ENCODE measurements around the gene HSD3B1.

The HSD3B1 gene

GRCh38 chr1:119477710-119478109 is 29.3 kb upstream of the HSD3B1 start:
- H3K36me3 ChIP-seq (ENCODE audit: insufficient read depth, low read length), result no peaks in the 10 kb centered on the region
- H3K9me3 ChIP-seq (ENCODE audit: low read length), result no peaks in the 10 kb centered on the region
- H3K27me3 ChIP-seq (ENCODE audit: insufficient read depth, low read length), result no peaks in the 10 kb centered on the region
- H2AFZ ChIP-seq (ENCODE audit: low read depth, low read length), result no peak overlapping the region
- no peak overlapping the region for H3K4me3 ChIP-seq (ENCODE audit: low read length)
- H3K4me1 ChIP-seq (ENCODE audit: insufficient read depth, low read length), result no peaks in the 10 kb centered on the region

GRCh38 chr1:119480175-119480574 is 26.8 kb upstream of the HSD3B1 start:
- H3K4me1 ChIP-seq (ENCODE audit: insufficient read depth, low read length), result no peaks in the 10 kb centered on the region
- no peak overlapping the region for H2AFZ ChIP-seq (ENCODE audit: low read depth, low read length)
- no peaks in the 10 kb centered on the region for H3K9me3 ChIP-seq (ENCODE audit: low read length)
- no peaks in the 10 kb centered on the region for H3K36me3 ChIP-seq (ENCODE audit: insufficient read depth, low read length)
- no peaks in the 10 kb centered on the region for H3K27me3 ChIP-seq (ENCODE audit: insufficient read depth, low read length)
- H3K4me3 ChIP-seq (ENCODE audit: low read length), result no peak overlapping the region

GRCh38 chr1:119481951-119482350 is 25.1 kb upstream of the HSD3B1 start:
- Histone ChIP-seq H3K4me3 (ENCODE audit: low read length) (no peak overlapping the region), H3K9me3 (ENCODE audit: low read length) (no peaks in the 10 kb centered on the region), H3K36me3 (ENCODE audit: insufficient read depth, low read length) (no peaks in the 10 kb centered on the region), H2AFZ (ENCODE audit: low read depth, low read length) (no peak overlapping the region), H3K4me1 (ENCODE audit: insufficient read depth, low read length) (no peaks in the 10 kb centered on the region), H3K27me3 (ENCODE audit: insufficient read depth, low read length) (no peaks in the 10 kb centered on the region)

GRCh38 chr1:119482517-119483425 is 24.2 kb upstream of the HSD3B1 start:
- no peak overlapping the region for H2AFZ ChIP-seq (ENCODE audit: low read depth, low read length)
- H3K27me3 ChIP-seq (ENCODE audit: insufficient read depth, low read length), result no peaks in the 10 kb centered on the region
- no peak overlapping the region for H3K4me3 ChIP-seq (ENCODE audit: low read length)
- no peaks in the 10 kb centered on the region for H3K4me1 ChIP-seq (ENCODE audit: insufficient read depth, low read length)
- H3K36me3 ChIP-seq (ENCODE audit: insufficient read depth, low read length), result no peaks in the 10 kb centered on the region
- H3K9me3 ChIP-seq (ENCODE audit: low read length), result no peaks in the 10 kb centered on the region

GRCh38 chr1:119483441-119484200 is 23.4 kb upstream of the HSD3B1 start:
- H3K4me3 ChIP-seq (ENCODE audit: low read length), result no peak overlapping the region
- no peak overlapping the region for H2AFZ ChIP-seq (ENCODE audit: low read depth, low read length)
- H3K36me3 ChIP-seq (ENCODE audit: insufficient read depth, low read length), result no peaks in the 10 kb centered on the region
- no peaks in the 10 kb centered on the region for H3K27me3 ChIP-seq (ENCODE audit: insufficient read depth, low read length)
- no peaks in the 10 kb centered on the region for H3K4me1 ChIP-seq (ENCODE audit: insufficient read depth, low read length)
- H3K9me3 ChIP-seq (ENCODE audit: low read length), result no peaks in the 10 kb centered on the region

GRCh38 chr1:119485201-119485600 is 21.8 kb upstream of the HSD3B1 start:
- no peak overlapping the region for H2AFZ ChIP-seq (ENCODE audit: low read depth, low read length)
- no peaks in the 10 kb centered on the region for H3K27me3 ChIP-seq (ENCODE audit: insufficient read depth, low read length)
- H3K36me3 ChIP-seq (ENCODE audit: insufficient read depth, low read length), result no peaks in the 10 kb centered on the region
- H3K4me1 ChIP-seq (ENCODE audit: insufficient read depth, low read length), result no peaks in the 10 kb centered on the region
- no peak overlapping the region for H3K4me3 ChIP-seq (ENCODE audit: low read length)
- no peaks in the 10 kb centered on the region for H3K9me3 ChIP-seq (ENCODE audit: low read length)

GRCh38 chr1:119488216-119488615 is 18.8 kb upstream of the HSD3B1 start:
- H3K27me3 ChIP-seq (ENCODE audit: insufficient read depth, low read length), result no peaks in the 10 kb centered on the region
- no peaks in the 10 kb centered on the region for H3K36me3 ChIP-seq (ENCODE audit: insufficient read depth, low read length)
- H3K4me3 ChIP-seq (ENCODE audit: low read length), result no peak overlapping the region
- H3K9me3 ChIP-seq (ENCODE audit: low read length), result no peaks in the 10 kb centered on the region
- no peaks in the 10 kb centered on the region for H3K4me1 ChIP-seq (ENCODE audit: insufficient read depth, low read length)
- H2AFZ ChIP-seq (ENCODE audit: low read depth, low read length), result no peak overlapping the region

GRCh38 chr1:119489201-119489600 is 17.8 kb upstream of the HSD3B1 start:
- no peaks in the 10 kb centered on the region for H3K4me1 ChIP-seq (ENCODE audit: insufficient read depth, low read length)
- H3K4me3 ChIP-seq (ENCODE audit: low read length), result no peak overlapping the region

GRCh38 chr1:119490925-119491324 is 16.1 kb upstream of the HSD3B1 start:
- H2AFZ ChIP-seq (ENCODE audit: low read depth, low read length), result no peak overlapping the region
- no peaks in the 10 kb centered on the region for H3K27me3 ChIP-seq (ENCODE audit: insufficient read depth, low read length)
- no peak overlapping the region for H3K4me3 ChIP-seq (ENCODE audit: low read length)
- no peaks in the 10 kb centered on the region for H3K9me3 ChIP-seq (ENCODE audit: low read length)
- no peaks in the 10 kb centered on the region for H3K36me3 ChIP-seq (ENCODE audit: insufficient read depth, low read length)
- no peaks in the 10 kb centered on the region for H3K4me1 ChIP-seq (ENCODE audit: insufficient read depth, low read length)

More at GRCh38 chr1:119489201-119489600, 17.8 kb upstream of the HSD3B1 start:
- H3K36me3 ChIP-seq (ENCODE audit: insufficient read depth, low read length), result no peaks in the 10 kb centered on the region
- H3K9me3 ChIP-seq (ENCODE audit: low read length), result no peaks in the 10 kb centered on the region
- no peaks in the 10 kb centered on the region for H3K27me3 ChIP-seq (ENCODE audit: insufficient read depth, low read length)
- no peak overlapping the region for H2AFZ ChIP-seq (ENCODE audit: low read depth, low read length)

GRCh38 chr1:119492763-119493162 is 14.2 kb upstream of the HSD3B1 start:
- Histone ChIP-seq H3K4me1 (ENCODE audit: insufficient read depth, low read length) (no peaks in the 10 kb centered on the region), H3K9me3 (ENCODE audit: low read length) (no peaks in the 10 kb centered on the region), H3K27me3 (ENCODE audit: insufficient read depth, low read length) (no peaks in the 10 kb centered on the region), H3K36me3 (ENCODE audit: insufficient read depth, low read length) (no peaks in the 10 kb centered on the region), H3K4me3 (ENCODE audit: low read length) (no peak overlapping the region), H2AFZ (ENCODE audit: low read depth, low read length) (no peak overlapping the region)

GRCh38 chr1:119504831-119505230 is 2.2 kb upstream of the HSD3B1 start:
- Histone ChIP-seq H3K36me3 (ENCODE audit: insufficient read depth, low read length) (no peaks in the 10 kb centered on the region), H3K9me3 (ENCODE audit: low read length) (no peaks in the 10 kb centered on the region), H3K27me3 (ENCODE audit: insufficient read depth, low read length) (no peaks in the 10 kb centered on the region), H2AFZ (ENCODE audit: low read depth, low read length) (no peak overlapping the region), H3K4me3 (ENCODE audit: low read length) (no peak overlapping the region), H3K4me1 (ENCODE audit: insufficient read depth, low read length) (peaks cover 2% of the 10 kb centered on the region)

- peaks cover 2% of the 10 kb centered on the region for H3K4me1 ChIP-seq (ENCODE audit: insufficient read depth, low read length)
- no peaks in the 10 kb centered on the region for H3K36me3 ChIP-seq (ENCODE audit: insufficient read depth, low read length)
- no peaks in the 10 kb centered on the region for H3K27me3 ChIP-seq (ENCODE audit: insufficient read depth, low read length)
- no peaks in the 10 kb centered on the region for H3K9me3 ChIP-seq (ENCODE audit: low read length)
- no peak overlapping the region for H2AFZ ChIP-seq (ENCODE audit: low read depth, low read length)
- no peak overlapping the region for H3K4me3 ChIP-seq (ENCODE audit: low read length)
These were observed 3.0 kb downstream of the HSD3B1 start for GRCh38 chr1:119510046-119510445.

- Histone ChIP-seq H3K4me1 (ENCODE audit: insufficient read depth, low read length) (peaks cover 3% of the 10 kb centered on the region), H3K27me3 (ENCODE audit: insufficient read depth, low read length) (no peaks in the 10 kb centered on the region), H3K9me3 (ENCODE audit: low read length) (no peaks in the 10 kb centered on the region), H3K4me3 (ENCODE audit: low read length) (no peak overlapping the region), H3K36me3 (ENCODE audit: insufficient read depth, low read length) (no peaks in the 10 kb centered on the region), H2AFZ (ENCODE audit: low read depth, low read length) (no peak overlapping the region)
These were observed 8.2 kb downstream of the HSD3B1 start for GRCh38 chr1:119515221-119515620.
